WTC11 (cell line): ENCODE measurements around the gene FSTL4. TPM values are rescaled to one million over a fixed set of nuclear protein-coding genes. Genes with fewer than 3 reads are reported as not detected.
"Not testable (repeated sequence)": the region's sequence is repeated elsewhere in the genome, so short reads cannot be mapped to it uniquely, and the experiment has no call there.

Experiments
- ATAC-seq: fragments of 200-7000 bp; cut with Tn5 transposase; 2 replicates; pipeline ENCODE4 v1.10.0; 2021; ENCODE audit warnings: mild to moderate bottlenecking, moderate library complexity
- CTCF ChIA-PET: fragments of 300-600 bp; sonication (Branson Sonifier 250); formaldehyde crosslinking; loops from one replicate; lab custom pipeline; 2021; ENCODE audit warnings: antibody characterized with exemption; lab: Charles Lee
- POLR2A ChIA-PET: fragments of 350-600 bp; sonication (Branson Sonifier 250); formaldehyde crosslinking; loops from one replicate; lab custom pipeline; 2021; ENCODE audit warnings: antibody characterized with exemption; lab: Charles Lee
- DNase-seq: peaks from one replicate; pipeline ENCODE4 v3.0.0; 2021; ENCODE audit warnings: low spot score
- H3K27ac Mint-ChIP-seq: 2 replicates; pipeline ENCODE4 v1.8.0; 2021; ENCODE audit warnings: mixed read lengths
- H3K27me3 Mint-ChIP-seq: 2 replicates; pipeline ENCODE4 v1.8.0; 2021; ENCODE audit warnings: low read depth, mild to moderate bottlenecking, moderate library complexity, mixed read lengths
- H3K36me3 Mint-ChIP-seq: 2 replicates; pipeline ENCODE4 v1.8.0; 2021; ENCODE audit warnings: mixed read lengths
- H3K4me1 Mint-ChIP-seq: 2 replicates; pipeline ENCODE4 v1.8.0; 2022; ENCODE audit warnings: mixed read lengths
- H3K4me3 Mint-ChIP-seq: 2 replicates; pipeline ENCODE4 v1.8.0; 2021; ENCODE audit warnings: mild to moderate bottlenecking, moderate library complexity, mixed read lengths
- H3K9me3 Mint-ChIP-seq: 2 replicates; pipeline ENCODE4 v1.8.0; 2021; ENCODE audit warnings: mixed read lengths
- CREB1 ChIP-seq: sonication (generic); formaldehyde crosslinking; IDR thresholded peaks from 2 replicates; pipeline ENCODE4 v1.8.0; 2023; ENCODE audit warnings: mild to moderate bottlenecking, missing genetic modification reagents
- ELF4 ChIP-seq: sonication (generic); formaldehyde crosslinking; IDR thresholded peaks from 2 replicates; pipeline ENCODE4 v1.8.1; 2022; ENCODE audit warnings: low read depth, mild to moderate bottlenecking, moderate library complexity, missing genetic modification reagents
- EMX1 ChIP-seq: fragments of 250-450 bp; sonication (Bioruptor Pico); IDR thresholded peaks from 2 replicates; pipeline ENCODE4 v1.8.0; 2021; ENCODE audit warnings: mild to moderate bottlenecking
- FOXK1 ChIP-seq: sonication (generic); formaldehyde crosslinking; IDR thresholded peaks from 2 replicates; pipeline ENCODE4 v1.8.0; 2022; ENCODE audit warnings: mild to moderate bottlenecking, moderate library complexity, missing genetic modification reagents
- GABPB1 ChIP-seq: sonication (generic); formaldehyde crosslinking; IDR thresholded peaks from 2 replicates; pipeline ENCODE4 v1.8.1; 2023; ENCODE audit warnings: mild to moderate bottlenecking, missing genetic modification reagents
- KAT7 ChIP-seq: sonication (generic); formaldehyde crosslinking; IDR thresholded peaks from 2 replicates; pipeline ENCODE4 v1.8.1; 2023; ENCODE audit warnings: missing genetic modification reagents, mild to moderate bottlenecking, borderline replicate concordance
- MYBL2 ChIP-seq: sonication (generic); formaldehyde crosslinking; IDR thresholded peaks from 2 replicates; pipeline ENCODE4 v1.8.1; 2023; ENCODE audit warnings: mild to moderate bottlenecking, moderate library complexity, missing genetic modification reagents
- NR1H2 ChIP-seq: sonication (generic); formaldehyde crosslinking; IDR thresholded peaks from 2 replicates; pipeline ENCODE4 v1.9.0; 2021; ENCODE audit warnings: mild to moderate bottlenecking, moderate library complexity, missing genetic modification reagents
- PRRX2 ChIP-seq: fragments of 250-450 bp; sonication (Bioruptor Pico); IDR thresholded peaks from 2 replicates; pipeline ENCODE4 v1.8.0; 2021; ENCODE audit warnings: mild to moderate bottlenecking
- SMAD4 ChIP-seq: sonication (generic); formaldehyde crosslinking; IDR thresholded peaks from 2 replicates; pipeline ENCODE4 v1.8.0; 2022; ENCODE audit warnings: mild to moderate bottlenecking, missing genetic modification reagents
- TCF7 ChIP-seq: sonication (generic); formaldehyde crosslinking; IDR thresholded peaks from 2 replicates; pipeline ENCODE4 v1.8.0; 2022; ENCODE audit warnings: mild to moderate bottlenecking, low read depth, missing genetic modification reagents, moderate library complexity
- TEAD1 ChIP-seq: sonication (generic); formaldehyde crosslinking; IDR thresholded peaks from 2 replicates; pipeline ENCODE4 v1.8.0; 2022; ENCODE audit warnings: mild to moderate bottlenecking, missing genetic modification reagents
- ZNF138 ChIP-seq: sonication (generic); formaldehyde crosslinking; conservative IDR thresholded peaks from 2 replicates; pipeline ENCODE4 v1.8.1; 2022; ENCODE audit warnings: mild to moderate bottlenecking, moderate library complexity, missing genetic modification reagents
- ZNF263 ChIP-seq: sonication (generic); formaldehyde crosslinking; IDR thresholded peaks from 2 replicates; pipeline ENCODE4 v1.8.1; 2022; ENCODE audit warnings: low read depth, mild to moderate bottlenecking, moderate library complexity, missing genetic modification reagents
- ZNF423 ChIP-seq: fragments of 250-450 bp; sonication (Bioruptor Pico); IDR thresholded peaks from 2 replicates; pipeline ENCODE4 v2.1.2; 2022; ENCODE audit warnings: mild to moderate bottlenecking, moderate library complexity
- total RNA-seq: library from RNA; stranded (reverse); gene quantifications from 3 replicates; pipeline ENCODE4 v1.2.3, GENCODE V29; 2021
- TF ChIP-seq, protein P1 (sequence below): sonication (generic); formaldehyde crosslinking; IDR thresholded peaks from 2 replicates; pipeline ENCODE4 v1.8.0; 2023; ENCODE audit warnings: missing genetic modification reagents, mild to moderate bottlenecking, borderline replicate concordance
- TF ChIP-seq, protein P2 (sequence below): sonication (generic); formaldehyde crosslinking; IDR thresholded peaks from 2 replicates; pipeline ENCODE4 v1.8.1; 2023; ENCODE audit warnings: mild to moderate bottlenecking, missing genetic modification reagents, moderate library complexity
- TF ChIP-seq, protein P3 (sequence below): sonication (generic); formaldehyde crosslinking; IDR thresholded peaks from 2 replicates; pipeline ENCODE4 v1.8.1; 2023; ENCODE audit warnings: mild to moderate bottlenecking, missing genetic modification reagents
- TF ChIP-seq, protein P4 (sequence below): fragments of 250-450 bp; sonication (Bioruptor Pico); IDR thresholded peaks from 2 replicates; pipeline ENCODE4 v1.9.0; 2021; ENCODE audit warnings: mild to moderate bottlenecking
- TF ChIP-seq, protein P5 (sequence below): fragments of 250-450 bp; sonication (Bioruptor Pico); IDR thresholded peaks from 2 replicates; pipeline ENCODE4 v1.9.0; 2021; ENCODE audit warnings: mild to moderate bottlenecking

FSTL4 gene
- total RNA-seq, 1 experiment from 2014 or later: 6.1 TPM

DNA sequence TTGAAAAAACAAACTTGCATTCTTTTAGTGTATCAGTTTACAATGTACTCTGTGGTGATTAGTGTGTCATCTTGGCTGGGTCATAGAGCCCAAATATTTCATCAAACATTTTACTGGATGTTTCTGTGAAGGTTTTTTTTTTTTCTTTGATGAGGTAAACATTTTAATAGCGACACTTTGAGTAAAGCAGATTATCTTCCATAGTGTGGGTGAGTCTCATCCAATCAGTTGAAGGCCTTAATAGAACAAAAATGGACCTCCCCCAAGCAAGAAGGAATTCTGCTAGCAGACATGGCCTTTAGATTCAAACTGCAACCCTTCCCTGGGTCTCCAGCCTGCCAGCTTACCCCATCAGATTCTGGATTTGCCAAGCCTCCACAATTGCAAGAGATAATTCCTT is 72.5 kb downstream of the FSTL4 start (continued):
- TF ChIP-seq, protein P1, sequence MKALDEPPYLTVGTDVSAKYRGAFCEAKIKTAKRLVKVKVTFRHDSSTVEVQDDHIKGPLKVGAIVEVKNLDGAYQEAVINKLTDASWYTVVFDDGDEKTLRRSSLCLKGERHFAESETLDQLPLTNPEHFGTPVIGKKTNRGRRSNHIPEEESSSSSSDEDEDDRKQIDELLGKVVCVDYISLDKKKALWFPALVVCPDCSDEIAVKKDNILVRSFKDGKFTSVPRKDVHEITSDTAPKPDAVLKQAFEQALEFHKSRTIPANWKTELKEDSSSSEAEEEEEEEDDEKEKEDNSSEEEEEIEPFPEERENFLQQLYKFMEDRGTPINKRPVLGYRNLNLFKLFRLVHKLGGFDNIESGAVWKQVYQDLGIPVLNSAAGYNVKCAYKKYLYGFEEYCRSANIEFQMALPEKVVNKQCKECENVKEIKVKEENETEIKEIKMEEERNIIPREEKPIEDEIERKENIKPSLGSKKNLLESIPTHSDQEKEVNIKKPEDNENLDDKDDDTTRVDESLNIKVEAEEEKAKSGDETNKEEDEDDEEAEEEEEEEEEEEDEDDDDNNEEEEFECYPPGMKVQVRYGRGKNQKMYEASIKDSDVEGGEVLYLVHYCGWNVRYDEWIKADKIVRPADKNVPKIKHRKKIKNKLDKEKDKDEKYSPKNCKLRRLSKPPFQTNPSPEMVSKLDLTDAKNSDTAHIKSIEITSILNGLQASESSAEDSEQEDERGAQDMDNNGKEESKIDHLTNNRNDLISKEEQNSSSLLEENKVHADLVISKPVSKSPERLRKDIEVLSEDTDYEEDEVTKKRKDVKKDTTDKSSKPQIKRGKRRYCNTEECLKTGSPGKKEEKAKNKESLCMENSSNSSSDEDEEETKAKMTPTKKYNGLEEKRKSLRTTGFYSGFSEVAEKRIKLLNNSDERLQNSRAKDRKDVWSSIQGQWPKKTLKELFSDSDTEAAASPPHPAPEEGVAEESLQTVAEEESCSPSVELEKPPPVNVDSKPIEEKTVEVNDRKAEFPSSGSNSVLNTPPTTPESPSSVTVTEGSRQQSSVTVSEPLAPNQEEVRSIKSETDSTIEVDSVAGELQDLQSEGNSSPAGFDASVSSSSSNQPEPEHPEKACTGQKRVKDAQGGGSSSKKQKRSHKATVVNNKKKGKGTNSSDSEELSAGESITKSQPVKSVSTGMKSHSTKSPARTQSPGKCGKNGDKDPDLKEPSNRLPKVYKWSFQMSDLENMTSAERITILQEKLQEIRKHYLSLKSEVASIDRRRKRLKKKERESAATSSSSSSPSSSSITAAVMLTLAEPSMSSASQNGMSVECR: no peak
- TF ChIP-seq ELF4: no peak
- no peak for TF ChIP-seq NR1H2

DNA sequence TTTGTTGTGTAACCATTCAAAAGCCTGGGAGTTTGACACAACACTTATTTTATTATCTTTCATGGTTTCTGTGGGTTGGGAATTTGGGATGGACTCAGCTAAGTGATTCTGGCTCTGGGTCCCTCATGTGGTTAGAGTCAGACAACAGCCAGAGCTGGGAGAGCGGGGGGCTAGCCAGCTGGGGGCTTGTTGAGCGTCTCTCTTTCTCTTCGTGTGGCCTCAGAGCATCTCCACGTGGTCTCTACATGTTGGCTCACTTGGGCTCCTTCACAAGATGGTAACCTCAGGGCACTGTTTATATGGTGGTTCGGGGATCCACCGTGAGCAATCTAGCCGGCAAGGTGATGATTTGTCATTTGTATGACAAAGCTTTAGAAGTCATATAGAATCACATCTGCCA is 73.6 kb downstream of the FSTL4 start:
- TF ChIP-seq TEAD1: no peak
- no peak for TF ChIP-seq PRRX2 (CRISPR knock-in tag)
- TF ChIP-seq, protein P2, sequence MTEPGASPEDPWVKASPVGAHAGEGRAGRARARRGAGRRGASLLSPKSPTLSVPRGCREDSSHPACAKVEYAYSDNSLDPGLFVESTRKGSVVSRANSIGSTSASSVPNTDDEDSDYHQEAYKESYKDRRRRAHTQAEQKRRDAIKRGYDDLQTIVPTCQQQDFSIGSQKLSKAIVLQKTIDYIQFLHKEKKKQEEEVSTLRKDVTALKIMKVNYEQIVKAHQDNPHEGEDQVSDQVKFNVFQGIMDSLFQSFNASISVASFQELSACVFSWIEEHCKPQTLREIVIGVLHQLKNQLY (CRISPR knock-in tag): no peak
- no peak for TF ChIP-seq FOXK1 (CRISPR knock-in tag)
- no peak for TF ChIP-seq GABPB1
- TF ChIP-seq, protein P3, sequence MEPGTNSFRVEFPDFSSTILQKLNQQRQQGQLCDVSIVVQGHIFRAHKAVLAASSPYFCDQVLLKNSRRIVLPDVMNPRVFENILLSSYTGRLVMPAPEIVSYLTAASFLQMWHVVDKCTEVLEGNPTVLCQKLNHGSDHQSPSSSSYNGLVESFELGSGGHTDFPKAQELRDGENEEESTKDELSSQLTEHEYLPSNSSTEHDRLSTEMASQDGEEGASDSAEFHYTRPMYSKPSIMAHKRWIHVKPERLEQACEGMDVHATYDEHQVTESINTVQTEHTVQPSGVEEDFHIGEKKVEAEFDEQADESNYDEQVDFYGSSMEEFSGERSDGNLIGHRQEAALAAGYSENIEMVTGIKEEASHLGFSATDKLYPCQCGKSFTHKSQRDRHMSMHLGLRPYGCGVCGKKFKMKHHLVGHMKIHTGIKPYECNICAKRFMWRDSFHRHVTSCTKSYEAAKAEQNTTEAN: no peak
- TF ChIP-seq, protein P4, sequence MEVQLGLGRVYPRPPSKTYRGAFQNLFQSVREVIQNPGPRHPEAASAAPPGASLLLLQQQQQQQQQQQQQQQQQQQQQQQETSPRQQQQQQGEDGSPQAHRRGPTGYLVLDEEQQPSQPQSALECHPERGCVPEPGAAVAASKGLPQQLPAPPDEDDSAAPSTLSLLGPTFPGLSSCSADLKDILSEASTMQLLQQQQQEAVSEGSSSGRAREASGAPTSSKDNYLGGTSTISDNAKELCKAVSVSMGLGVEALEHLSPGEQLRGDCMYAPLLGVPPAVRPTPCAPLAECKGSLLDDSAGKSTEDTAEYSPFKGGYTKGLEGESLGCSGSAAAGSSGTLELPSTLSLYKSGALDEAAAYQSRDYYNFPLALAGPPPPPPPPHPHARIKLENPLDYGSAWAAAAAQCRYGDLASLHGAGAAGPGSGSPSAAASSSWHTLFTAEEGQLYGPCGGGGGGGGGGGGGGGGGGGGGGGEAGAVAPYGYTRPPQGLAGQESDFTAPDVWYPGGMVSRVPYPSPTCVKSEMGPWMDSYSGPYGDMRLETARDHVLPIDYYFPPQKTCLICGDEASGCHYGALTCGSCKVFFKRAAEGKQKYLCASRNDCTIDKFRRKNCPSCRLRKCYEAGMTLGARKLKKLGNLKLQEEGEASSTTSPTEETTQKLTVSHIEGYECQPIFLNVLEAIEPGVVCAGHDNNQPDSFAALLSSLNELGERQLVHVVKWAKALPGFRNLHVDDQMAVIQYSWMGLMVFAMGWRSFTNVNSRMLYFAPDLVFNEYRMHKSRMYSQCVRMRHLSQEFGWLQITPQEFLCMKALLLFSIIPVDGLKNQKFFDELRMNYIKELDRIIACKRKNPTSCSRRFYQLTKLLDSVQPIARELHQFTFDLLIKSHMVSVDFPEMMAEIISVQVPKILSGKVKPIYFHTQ (CRISPR knock-in tag): no peak
- TF ChIP-seq, protein P1: no peak
- no peak for TF ChIP-seq SMAD4 (CRISPR knock-in tag)
- TF ChIP-seq KAT7 (CRISPR knock-in tag): no peak
- TF ChIP-seq ZNF138: no peak
- no peak for TF ChIP-seq EMX1 (CRISPR knock-in tag)
- TF ChIP-seq, protein P5, sequence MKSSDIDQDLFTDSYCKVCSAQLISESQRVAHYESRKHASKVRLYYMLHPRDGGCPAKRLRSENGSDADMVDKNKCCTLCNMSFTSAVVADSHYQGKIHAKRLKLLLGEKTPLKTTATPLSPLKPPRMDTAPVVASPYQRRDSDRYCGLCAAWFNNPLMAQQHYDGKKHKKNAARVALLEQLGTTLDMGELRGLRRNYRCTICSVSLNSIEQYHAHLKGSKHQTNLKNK (CRISPR knock-in tag): no peak
- TF ChIP-seq ZNF263 (CRISPR knock-in tag): no peak
- TF ChIP-seq MYBL2: no peak
- no peak for TF ChIP-seq TCF7 (CRISPR knock-in tag)
- TF ChIP-seq CREB1 (CRISPR knock-in tag): no peak
- no peak for TF ChIP-seq NR1H2
- no peak for TF ChIP-seq ZNF423 (CRISPR knock-in tag)
- H3K36me3 Mint-ChIP-seq: no peaks in the 10 kb centered on the region
- DNase-seq (no peak), ATAC-seq (no peak)
- ChIA-PET CTCF (interaction anchor here (1.9 kb wide), 1 partner anchor 118 kb away, joined by 4 read pairs; no protein-coding TSS in a partner anchor), POLR2A (no interaction called here)
- no peak overlapping the region for H3K4me3 Mint-ChIP-seq
- H3K27me3 Mint-ChIP-seq: no peaks in the 10 kb centered on the region
- peaks cover 5% of the 10 kb centered on the region for H3K9me3 Mint-ChIP-seq
- no peak overlapping the region for H3K27ac Mint-ChIP-seq
- peaks cover 10% of the 10 kb centered on the region; the same call in 1 of the 2 replicates for H3K4me1 Mint-ChIP-seq

DNA sequence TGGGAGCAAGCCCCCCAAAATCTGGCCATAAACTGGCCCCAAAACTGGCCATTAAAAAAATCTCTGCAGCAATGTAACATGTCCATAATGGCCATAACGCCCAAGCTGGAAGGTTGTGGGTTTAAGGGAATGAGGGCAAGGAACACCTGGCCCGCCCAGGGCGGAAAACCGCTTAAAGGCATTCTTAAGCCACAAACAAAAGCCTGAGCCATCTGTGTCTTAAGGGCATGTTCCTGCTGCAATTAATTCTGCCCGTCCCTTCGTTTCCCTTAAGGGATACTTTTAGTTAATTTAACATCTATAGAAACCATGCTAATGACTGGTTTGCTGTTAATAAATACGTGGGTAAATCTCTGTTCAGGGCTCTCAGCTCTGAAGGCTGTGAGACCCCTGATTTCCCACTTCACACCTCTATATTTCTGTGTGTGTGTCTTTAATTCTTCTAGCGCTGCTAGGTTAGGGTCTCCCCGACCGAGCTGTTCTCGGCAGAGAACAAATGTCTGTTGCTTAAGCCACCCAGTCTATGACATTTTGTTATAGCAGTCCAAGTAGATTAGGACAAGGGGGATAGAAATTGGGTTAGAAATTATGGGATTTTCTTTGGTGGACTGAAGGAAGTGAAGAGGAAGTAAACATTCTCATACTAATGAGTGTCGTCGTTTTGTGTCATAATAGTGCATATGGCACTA is 77.0 kb downstream of the FSTL4 start:
- peaks cover 10% of the 10 kb centered on the region; the same call in 1 of the 2 replicates for H3K4me1 Mint-ChIP-seq
- H3K27me3 Mint-ChIP-seq, H3K4me3 Mint-ChIP-seq, H3K36me3 Mint-ChIP-seq, POLR2A ChIA-PET, H3K9me3 Mint-ChIP-seq, ATAC-seq, H3K27ac Mint-ChIP-seq, DNase-seq: not testable (repeated sequence)
- CTCF ChIA-PET: interaction anchor here (0.9 kb wide), 1 partner anchor 112 kb away, joined by 3 read pairs; no protein-coding TSS in a partner anchor
